ENCODE data around the gene TWIST1.

Gene TWIST1

GRCh38 chr7:19112274-19113001 lies 5.0 kb downstream of the TWIST1 start:
- DNase-seq, result no peak

DNA sequence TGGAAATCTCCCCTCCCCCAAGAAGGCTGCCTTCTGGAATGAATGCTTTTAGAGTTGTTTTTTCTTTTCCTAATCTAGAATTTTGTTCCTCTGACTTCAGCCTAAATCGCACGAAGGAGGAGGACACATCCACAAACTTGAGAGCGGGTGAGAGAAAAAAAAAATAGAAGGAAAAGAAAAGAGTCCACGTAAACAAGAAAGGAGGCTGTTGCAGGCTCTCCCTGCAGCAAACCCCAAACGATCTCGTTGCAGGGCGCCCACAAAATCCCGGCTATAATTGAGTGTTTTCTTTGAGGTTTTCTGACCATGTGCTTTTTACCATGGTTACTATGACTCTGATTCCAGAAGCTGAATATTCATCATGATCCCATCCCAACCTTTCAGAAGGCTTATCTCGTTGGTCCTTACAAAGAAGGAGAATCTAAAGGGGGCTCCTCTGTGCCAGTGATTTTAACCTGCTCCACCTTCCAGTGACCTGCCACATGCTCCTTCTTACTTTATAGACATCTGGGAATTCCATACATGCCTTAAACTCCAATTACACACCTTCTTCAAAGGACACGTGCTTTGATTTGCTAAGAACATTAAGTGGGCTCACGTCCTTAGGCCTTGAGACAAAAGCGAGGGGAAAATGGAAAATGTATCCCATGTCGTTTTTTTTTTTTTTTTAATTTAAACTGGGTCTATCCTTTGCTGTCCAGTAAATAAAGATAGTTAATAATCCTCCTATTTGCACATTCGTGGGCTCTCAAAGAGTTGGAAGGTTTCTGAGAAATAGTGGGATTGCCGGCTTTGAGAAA lies 5.8 kb downstream of the TWIST1 start:
- DNase-seq, result no peak

DNA sequence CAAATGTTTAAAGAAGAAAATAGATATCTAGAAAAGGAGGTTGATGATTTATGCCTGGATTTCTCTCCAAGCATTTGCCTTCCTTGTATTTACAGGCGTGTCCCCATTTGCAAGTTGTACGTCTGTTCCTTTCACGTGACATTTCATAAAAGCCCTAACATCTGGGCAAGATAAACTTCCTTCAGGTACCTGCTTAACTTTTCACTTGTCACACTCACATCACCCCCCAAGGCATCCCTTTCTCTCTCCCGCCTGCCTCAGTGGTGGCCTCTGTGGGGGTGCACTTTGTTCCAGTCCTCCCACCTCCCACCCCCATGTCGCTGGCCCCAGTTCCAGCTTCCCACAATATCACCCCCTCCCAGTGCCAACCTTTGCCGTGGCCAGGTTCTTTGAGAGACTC lies 6.7 kb downstream of the TWIST1 start:
- DNase-seq, result no peak

DNA sequence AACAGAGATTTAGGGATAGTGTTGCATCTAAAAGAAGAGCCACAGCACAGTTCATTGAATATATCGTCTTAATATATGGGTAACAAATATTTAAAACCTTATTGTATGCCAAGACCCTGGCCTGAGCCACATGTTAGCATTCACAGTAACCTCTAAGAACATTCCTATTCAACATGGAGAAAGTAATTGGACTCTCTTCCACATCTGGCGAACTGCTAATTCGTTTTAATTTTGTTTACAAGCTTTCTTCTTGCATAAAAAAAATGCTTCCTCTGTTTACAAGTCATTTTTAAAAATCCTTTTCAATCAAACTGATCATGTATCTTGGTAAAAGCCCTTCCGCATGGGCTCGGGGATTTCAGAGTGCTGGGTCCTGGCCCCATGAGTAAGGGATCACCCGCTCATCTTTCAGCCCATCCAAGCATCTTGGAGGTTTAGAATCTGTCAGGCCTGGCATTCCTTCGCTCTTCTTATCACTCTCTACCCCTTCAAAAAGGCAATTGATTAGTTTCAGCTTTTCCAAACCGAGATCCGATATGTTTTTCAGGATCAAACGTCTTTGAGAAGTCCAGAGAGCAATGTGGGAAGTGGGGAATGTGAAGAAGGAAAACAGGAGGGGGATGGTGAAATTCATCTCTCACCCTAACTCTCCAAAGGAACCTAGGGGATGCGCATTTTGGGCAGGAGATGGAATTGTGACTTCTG lies 7.3 kb downstream of the TWIST1 start:
- DNase-seq, result no peak

- no peak for DNase-seq
Observed at GRCh38 chr7:19109000-19109946, 8.2 kb downstream of the TWIST1 start.

GRCh38 chr7:19107356-19108146 lies 9.9 kb downstream of the TWIST1 start:
- no peak for DNase-seq

GRCh38 chr7:19107081-19107355 lies 10.4 kb downstream of the TWIST1 start:
- DNase-seq, result no peak

- no peak for DNase-seq
Observed at GRCh38 chr7:19106241-19107080, 11.0 kb downstream of the TWIST1 start.

- DNase-seq, result no peak
Observed at GRCh38 chr7:19105546-19105945, 11.9 kb downstream of the TWIST1 start.

DNA sequence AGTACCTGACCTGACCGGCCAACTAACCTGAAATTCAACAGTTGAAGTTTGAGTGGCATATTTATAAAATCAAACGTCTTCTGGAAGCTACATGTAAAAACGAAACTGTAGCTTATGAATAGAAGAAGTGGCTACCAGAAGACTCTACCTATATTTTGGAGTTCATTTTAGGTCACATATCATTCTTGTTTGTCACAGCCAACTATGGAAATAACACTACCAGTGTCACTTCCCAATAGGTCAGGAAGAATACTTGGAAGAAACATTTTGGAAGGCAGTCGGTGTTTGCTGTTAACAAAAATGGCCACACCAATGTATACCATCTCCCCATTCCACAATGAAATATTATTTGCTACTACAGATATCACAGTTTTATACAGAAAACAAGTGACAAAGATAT lies 12.6 kb downstream of the TWIST1 start:
- DNase-seq, result no peak

DNA sequence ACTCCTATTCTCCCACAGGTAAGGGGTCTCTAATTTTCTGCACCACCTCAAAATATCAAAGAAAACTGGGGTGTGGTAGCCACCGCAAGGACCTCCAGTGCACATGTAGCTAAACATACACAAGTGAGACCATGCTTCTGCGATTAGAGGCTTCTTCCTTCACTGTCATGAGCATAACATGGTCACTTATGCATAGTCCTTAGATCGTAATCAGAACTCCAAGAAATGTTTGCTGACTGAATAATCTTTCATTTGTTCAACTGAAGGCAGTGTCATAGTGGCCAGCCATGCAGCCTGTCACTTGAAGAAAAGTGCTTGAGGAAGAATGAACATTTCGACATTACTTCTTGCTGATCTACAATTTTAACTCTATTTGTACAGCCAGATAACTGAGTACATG lies 14.6 kb downstream of the TWIST1 start:
- no peak for DNase-seq

- DNase-seq, result no peak
Observed at GRCh38 chr7:19101909-19102308, 15.5 kb downstream of the TWIST1 start.

DNA sequence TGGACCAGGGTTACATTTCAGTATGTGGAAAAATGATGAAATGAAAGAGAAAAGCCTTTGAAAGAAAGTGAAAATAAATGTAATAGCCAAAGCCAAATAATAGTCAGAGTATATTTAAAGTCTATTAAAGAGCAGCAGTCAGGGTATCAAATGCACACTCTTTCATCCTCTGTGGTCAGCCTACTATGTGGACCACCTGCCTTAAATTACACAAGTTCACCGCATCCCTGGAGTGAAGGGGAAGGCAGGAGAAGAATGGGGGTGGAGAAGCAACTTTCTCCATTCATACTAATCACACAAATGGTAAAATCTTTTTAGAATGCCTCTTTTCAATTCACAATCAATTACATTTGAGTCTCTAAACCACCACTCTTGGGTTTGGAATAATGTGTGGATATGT lies 16.0 kb downstream of the TWIST1 start:
- no peak for DNase-seq

DNA sequence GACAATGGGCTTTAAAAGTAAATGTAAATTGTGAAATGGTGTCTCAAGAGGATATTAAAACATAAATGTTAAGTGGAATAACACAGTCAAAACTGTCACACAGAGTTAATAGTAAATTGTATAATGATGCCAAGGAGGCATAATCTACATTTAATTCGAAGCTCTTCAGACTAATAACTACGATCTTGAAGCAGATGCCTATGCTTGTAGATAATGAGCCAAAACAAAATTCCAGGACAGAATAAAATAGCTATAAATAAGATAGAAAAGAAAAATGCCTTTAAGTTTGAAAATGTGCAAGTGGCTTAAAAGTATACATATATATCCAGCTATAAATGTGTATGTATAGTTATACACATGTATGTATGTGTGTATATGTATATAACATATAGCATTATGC lies 17.5 kb downstream of the TWIST1 start:
- no peak for DNase-seq

DNA sequence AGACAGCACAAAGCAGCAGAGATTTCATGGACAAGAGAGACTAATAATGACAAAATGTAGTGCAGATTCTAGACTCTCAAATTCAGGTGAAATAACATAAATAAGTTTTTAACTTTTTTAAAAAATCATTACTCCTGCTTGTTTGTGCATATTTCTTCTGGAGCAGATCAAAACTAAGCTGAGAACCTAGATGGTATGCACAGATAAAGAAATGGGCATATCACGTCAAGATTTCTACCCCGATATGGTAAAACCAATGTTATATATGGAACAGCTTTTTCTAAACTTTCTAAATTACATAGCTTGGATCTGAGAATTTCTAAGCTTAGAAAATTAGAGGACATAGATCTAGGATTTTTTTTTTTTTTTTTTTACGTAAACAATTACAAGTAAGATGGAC lies 18.2 kb downstream of the TWIST1 start:
- DNase-seq, result no peak

DNA sequence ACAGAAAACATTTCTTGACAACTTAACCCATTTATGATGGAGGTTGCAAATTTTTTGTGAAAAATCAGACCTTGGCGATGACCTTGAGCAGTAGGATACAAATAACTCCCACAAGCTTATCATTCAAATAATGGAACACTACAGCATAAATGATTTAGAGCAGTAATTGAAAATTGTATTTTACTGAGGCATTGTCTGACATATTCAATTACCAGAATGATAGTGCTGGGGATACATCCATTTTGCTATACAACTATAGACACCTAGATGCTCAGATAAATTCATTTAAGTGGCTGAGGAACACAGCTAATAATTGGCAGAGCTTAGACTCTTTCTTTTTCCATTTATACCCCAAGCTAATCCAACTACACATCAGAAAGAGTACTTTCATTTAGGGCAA lies 18.9 kb downstream of the TWIST1 start:
- DNase-seq, result no peak

DNA sequence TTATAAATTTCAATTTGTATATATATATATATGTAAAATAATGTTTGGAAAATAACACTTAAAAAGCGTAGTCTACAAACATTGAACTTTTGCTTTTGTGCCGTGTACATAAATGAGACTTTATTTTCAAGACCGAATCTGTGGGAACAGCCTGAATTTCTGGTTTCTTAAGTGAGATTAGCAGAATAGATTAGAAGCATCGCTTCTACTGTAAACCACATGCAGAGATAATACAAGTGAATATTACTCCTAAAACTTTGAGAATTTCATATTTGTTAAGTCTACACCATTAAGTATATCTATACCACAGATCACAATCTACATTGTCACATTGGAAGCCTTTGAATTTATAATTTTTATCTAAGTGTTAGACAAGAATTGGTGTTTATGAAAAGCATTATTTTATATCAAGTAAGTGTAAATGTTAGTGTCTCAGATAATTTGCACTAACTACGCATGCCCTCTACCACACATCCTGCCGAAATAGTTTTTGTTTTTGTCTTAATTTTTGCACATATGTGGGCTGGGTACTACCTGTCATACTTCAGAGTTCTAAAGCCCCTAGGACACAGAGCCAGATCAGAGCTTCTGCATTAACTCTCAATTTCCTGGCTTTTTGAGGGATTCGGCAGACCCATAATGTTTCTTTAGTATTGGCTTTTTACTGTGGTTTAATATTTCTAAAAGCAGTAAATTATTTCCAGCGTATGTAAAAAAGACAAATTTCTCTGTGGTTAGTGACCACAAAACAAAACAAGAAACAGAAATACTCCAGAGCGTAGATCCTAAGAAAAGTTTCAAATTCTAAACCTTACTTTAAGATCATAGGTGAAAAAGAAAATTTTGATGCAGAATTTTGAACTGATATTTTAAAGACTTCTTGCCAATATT lies 20.0 kb downstream of the TWIST1 start:
- DNase-seq, result no peak

- no peak for DNase-seq
Observed at GRCh38 chr7:19095353-19095860, 22.0 kb downstream of the TWIST1 start.

- DNase-seq, result no peak
Observed at GRCh38 chr7:19094598-19095352, 22.7 kb downstream of the TWIST1 start.
